Gastrocnemius medialis (tissue), 4 donors: ENCODE data around the gene CUX1.

ENCODE experiments used
- CTCF ChIP-seq, 5 experiments: fragments of 450-650 bp in 3 of 5; fragments of 200-600 bp in 2 of 5; sonication (generic) in 2 of 5; IDR thresholded peaks in 4 of 5; conservative IDR thresholded peaks in 1 of 5; 1 replicate in 4 of 5; 2 replicates in 1 of 5; pipeline ENCODE4 v1.5.1; 2016 to 2019; ENCODE audit warnings: antibody characterized with exemption in 5 of 5, mild to moderate bottlenecking in 3 of 5, moderate library complexity in 3 of 5
- POLR2A ChIP-seq, 2 donors: fragments of 450-650 bp; IDR thresholded peaks; one replicate each; pipeline ENCODE4 v1.6.1; 2017; ENCODE audit warnings: antibody characterized with exemption in 2 of 2, mild to moderate bottlenecking in 2 of 2, moderate library complexity in 2 of 2

GRCh38 chr7:101795461-101795860, 22.0 kb upstream of the CUX1 start:
- TF ChIP-seq CTCF (IDR thresholded peaks at IDR 0.05 in 4 of 5, conservative IDR thresholded peaks at IDR 0.05 in 1 of 5) = no peak
- no peak for TF ChIP-seq POLR2A (IDR thresholded peaks at IDR 0.05)
